SW480 (cell line): ENCODE measurements around the gene CCER1.

Experiments used
- DNase-seq: peaks from one replicate; pipeline ENCODE4 v3.0.0-alpha.2; 2016; ENCODE audit warnings: low spot score

The CCER1 gene

DNA sequence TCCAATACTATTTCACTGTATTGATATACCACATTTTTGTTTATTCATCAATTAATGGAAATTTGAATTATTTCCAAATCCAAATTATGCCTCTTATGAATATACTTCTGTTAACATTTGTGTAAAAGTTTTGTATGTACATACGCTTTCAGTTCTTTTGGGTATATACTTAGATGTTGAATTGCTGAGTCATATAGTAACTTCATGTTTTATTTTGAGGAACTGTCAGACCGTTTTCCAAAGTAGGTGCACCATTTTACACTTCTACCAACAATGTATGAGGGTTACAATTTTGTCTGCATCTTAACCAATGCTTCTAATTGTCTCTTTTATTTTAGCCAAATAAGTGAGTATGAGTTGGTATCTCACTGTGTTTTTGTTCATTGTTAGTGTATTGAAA, 10.2 kb upstream of the CCER1 start:
- DNase-seq, result no peak

DNA sequence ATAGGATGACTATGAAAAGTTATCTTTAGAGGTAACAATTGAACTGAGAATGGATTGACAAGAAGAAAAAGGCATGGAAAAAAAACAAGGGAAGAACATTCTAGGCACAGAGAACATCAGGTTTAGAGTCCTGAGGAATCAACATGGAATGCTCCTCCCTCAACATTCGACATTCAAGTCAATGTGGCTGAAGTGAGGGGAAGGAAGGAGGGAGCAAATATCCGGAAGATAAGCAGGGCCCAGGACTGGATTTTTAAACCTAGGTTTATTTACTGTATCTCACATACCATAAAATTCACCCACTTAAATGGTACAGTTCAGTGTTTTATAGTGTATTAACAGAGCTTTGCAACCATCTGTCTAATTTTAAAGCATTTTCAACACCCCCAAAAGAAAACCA, 9.6 kb upstream of the CCER1 start:
- DNase-seq, result no peak

DNA sequence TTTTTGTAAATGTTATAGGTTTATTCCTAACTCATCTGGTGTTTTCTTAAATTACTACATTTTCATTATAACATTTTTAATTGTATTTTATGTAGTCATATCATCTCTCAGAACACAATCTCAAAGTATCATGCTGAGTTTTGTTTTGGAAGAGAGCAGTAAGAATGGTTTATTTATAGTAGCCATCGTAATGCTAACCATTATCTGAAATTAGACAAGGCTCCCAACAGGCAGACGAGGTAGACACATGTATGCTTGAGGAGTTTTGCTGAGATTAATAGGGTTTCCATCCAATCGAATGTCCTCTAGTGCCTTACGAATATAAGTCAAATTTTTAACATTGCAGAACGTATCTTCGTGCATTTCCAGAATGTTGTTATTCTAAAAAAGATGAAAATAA, 9.0 kb upstream of the CCER1 start:
- DNase-seq, result no peak

DNA sequence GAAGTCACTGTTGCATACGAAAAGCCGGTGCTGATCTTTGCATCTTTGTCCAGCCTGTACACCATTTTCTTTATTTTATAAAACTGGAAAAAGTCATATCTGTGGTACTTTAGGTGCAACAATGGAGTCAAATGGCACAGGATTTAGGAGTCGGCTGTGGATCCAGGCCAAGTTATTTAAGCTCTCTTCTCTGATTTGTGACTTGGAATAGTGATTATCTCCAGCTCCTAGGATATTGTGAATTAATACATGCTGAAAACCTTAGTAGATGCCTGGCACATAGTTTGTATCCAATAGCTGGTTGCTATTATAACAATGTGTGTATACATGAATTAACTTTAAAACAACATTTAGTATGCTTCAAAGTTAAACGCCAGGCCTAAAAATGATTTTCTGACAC, 6.2 kb upstream of the CCER1 start:
- no peak for DNase-seq

DNA sequence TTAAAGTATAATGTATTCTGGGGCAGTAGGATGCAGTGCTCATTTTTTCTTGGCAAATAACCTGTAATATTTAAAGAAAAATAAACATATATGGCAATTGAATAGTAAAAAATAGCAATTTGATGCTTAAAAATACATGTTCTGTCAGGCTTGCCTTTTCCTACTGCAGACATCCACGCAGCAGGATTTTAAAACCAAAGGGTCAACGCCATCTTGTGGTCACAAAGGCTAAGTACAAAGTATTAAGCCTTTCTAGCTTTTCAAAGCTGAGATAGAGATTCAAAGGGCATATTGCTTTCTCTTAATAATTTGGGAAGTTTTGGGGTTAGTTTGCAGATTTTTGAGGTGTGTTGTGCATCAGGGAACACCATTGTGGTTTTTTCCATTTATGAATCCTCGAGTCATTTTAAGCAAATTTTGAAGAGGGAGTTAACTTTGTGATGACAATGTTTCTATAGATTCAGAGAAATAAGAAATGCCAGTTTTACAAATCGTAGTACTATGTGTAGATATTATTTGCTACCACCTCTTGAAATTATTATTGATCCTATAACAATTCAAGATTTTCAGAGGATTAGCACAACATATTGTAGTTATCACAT, 4.7 kb upstream of the CCER1 start:
- peak; percentile 32 for DNase-seq

DNA sequence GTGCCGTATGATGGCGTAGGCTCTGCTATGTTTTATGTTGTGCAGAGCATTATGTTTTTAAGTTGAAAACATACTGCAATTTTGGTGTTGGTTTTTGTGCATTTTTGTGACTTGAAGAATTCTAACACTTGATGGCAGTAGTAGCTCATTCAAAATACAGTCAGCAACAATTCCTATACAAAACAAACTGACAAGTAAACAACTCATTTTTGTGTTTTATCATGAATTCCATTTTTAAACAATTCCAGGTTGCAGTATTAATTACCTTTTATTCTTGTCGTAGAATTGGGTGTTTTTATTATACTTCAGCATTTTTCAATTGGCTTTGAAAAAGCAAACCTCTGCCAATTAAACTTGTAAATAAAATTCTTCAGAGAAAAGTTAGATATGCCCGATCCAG, 4.1 kb upstream of the CCER1 start:
- no peak for DNase-seq

DNA sequence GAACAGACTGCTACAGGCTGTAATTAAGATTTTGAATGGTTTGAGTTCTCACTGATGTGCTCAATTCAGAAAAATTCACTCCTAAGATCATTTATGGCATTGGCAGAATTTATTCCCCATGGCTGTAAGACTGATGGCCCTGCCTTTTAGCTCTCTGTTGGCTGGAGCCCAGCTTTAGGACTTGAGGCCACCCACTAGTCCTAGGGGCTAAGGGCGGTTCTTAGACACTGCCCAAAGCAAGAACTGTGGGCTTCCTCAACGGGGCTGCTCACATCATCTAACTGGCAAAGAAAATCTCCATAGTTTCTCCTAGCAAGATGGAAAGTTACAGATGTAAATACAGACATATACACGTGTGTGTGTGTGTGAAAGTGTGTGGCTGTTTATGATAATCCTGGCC, 3.4 kb upstream of the CCER1 start:
- DNase-seq, result no peak

DNA sequence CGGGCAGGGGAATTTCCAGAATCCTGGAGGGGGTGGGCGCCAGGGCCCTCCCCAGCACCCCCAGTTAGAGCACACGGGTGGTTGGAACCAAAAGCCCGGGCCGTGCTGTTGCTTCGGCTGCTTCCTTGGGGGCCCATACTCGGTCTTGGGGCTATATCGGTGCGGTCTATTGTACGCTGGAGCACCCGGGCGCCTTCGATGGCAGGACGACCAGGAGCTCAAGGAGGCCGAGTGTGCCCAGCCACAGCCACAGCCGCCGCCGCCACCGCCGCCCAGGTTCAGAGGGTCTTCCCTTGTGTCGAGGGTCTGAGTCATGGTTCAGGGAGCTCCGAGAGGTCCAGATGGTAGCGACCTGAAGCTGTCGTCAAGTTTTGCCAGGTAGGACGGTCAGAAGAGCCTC, 548 bp downstream of the CCER1 start:
- no peak for DNase-seq

DNA sequence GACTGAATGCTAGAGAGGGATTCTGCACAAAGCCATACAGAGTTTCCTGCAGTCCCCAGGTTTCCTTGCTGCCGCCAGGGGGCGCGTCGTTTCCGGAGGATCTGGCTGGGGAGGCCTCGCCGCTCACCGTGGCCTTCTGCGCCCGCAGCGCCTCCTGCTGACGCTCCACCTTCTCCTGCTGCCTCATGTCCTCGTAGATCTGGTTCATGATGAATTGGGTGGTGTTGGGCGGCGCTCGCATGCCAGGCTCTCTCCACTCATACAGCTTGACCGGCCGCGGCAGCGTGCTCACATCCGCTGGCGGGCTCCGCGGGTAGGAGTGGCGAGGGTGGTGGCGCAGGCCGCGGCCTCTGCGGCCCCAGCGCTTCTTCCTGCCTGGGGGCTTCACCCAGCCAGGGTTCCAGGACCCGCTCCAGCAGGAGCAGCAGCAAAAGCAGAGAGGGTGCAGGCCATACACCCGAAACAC, 987 bp downstream of the CCER1 start:
- DNase-seq, result no peak

DNA sequence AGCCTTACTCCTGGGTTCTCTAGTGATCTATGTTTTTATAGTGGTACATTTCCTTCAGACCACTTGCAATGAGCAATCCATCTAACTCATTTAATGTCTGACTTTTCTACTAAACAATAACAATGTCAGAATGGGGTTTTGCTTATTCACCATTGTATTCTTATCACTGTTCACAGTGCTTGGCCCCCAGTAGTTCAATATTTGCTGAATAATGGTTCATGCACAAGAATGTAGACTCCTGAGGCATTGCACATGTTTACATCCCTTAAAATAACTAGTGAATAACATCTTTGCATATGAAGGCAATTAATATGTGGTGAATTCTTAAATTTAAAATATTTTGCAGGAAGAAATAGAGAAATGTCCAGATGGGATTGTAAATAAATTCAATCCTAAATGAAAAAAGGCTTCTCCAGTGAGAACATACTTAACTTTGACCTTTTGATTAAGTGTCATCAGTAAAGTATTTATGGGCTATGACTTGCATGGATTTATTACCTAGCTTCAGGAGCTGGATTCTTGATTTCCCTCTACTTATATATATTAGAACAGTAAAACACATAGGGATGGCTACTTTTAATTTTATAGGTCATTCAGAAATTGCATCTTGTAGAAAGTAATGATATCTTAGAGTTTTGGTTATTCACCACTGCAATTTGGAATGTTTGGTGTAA, 3.4 kb downstream of the CCER1 start:
- no peak for DNase-seq

DNA sequence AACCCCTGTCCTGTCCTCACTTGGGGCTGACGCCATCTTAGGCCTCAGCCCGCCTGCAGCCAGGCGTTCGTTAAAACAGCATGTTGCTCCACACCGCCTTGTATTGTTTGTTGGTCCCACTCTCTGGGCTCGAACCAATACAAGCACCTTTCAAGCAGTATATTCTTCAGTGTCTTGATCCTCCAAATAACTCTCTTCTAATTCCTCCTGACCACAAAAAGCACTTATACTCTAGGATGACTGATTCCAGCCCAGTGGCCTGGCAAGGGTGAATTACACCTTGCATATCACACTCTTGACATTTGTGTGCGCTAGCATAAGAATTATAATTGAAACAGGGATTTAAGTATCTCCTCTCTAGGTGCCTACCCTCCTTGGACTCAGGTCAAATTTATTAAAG, 7.1 kb downstream of the CCER1 start:
- DNase-seq, result no peak

DNA sequence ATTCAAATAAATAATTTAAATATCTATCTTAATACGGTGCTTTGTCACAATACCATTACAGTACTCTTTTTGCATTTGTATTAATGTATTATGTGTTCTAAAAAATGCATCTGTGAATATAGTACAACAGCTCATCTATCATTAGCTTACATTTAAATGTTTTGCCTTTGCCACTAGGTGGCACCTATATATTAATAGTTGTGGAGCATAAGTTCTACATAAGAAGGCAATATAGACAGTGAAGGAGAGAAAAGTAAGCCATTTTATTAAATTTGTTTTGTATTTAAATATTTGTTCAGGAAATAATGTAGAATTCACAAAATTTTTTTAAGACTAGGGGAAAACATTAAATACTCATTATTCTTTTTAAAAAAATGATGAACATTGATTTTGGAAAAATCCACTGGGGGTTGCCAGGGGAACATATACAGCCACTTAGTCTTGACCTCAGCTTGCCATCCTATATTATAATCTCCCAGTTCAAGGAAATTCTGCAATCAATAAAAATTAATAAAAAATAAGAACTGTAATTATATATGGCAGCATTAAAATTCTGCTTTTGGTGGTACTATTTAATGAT, 9.8 kb downstream of the CCER1 start:
- peak; percentile 66 for DNase-seq

DNA sequence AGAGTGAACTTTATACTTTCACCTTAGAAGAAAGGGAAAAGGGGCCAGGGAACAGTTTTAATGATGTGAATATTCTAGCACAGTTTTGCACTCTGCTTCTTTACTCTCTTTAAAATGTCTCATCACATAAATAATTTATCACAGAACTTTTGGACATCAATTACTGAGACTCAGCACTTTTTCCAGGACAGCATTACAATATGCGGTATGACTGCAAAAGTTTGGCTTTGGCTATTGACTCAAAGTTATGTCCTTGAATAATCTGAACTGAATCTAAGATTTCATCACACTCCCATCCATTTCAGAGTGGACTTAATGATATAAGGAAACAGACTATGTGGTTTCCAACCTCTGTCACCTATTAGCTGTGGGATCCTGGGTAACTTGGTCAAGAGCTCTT, 11.7 kb downstream of the CCER1 start:
- DNase-seq, result no peak

DNA sequence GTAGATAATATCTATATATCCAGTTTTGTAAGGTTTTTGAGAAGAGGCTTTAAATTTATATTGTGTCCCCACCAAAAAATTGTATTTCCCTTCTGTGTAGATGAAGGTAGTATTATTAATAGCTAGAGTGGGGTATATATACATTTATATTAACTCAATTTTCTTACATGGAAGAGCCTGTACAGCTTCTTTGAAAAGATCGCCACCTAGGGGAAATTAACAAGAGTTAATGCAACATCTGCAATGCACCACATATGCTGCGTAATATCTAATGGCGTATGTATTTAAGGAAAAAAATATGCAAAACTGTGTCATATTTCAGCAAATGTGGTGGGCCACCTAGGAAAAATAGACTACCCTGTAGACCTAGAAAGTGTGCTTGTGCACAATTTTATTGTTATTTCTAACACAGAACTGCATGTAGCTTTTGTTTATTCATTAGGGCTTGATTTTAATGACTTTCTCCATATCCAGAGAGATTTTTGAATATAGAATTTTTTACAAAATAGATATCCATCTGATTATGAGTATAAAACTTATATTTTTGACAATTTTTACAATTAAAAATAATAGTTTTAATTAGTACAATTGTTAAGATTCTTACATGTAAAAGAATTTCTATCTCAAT, 14.0 kb downstream of the CCER1 start:
- DNase-seq, result peak; percentile 64

DNA sequence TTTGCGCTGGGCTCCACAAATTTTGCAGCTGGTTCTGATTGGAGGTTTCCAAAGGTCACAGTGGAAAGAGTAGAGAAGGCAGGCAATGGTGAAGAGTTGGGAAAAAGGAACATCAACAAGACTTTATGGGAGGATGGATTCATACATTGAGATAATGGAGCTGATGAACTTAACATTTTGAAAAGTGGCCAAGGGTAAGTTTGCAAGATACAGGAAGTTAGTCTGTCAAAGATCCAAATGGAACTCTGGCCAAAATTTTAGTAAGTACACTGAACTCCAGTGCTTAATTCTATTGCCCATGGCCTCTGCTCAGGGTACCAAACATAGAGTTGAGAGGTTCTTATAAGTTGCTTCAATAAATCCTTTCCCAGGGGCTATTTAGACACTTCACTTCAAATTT, 15.6 kb downstream of the CCER1 start:
- DNase-seq, result no peak

DNA sequence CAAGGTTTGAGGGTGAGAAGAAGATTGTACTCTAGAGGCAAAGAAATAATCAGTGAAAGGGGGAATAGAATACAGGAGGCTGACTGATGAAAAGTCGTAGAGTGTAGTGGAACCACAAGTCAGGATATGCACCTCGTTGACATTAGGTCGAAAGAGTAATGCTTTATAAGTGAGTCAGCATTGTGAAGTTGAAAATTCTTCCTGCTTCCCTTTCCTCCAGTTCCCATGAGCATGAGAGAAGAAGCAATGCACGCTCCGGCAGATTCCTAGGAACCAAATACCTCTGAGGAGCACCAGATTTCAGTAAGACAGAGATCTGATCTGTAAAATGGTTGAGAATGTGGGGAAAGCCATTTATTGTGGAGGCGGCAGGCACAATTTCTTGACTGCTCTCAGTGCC, 16.5 kb downstream of the CCER1 start:
- no peak for DNase-seq

DNA sequence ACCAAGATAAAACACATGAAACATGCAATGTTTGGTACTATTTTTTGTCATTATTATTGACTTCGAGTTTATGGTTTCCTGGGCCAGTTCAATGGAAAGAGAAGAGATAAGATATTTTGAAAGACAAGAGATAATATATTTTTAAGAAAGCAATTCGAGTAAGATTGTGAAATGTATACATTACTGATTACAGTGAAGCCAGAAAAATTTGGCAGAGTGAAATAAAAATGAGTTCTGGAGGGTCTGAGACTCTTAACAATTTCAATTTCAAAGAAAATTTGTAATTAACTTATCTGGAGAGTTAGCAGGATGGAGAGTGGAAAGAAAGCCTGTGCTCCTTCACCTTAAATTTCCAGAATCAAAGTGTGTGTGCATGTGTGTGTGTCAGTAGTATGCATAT, 17.3 kb downstream of the CCER1 start:
- no peak for DNase-seq

DNA sequence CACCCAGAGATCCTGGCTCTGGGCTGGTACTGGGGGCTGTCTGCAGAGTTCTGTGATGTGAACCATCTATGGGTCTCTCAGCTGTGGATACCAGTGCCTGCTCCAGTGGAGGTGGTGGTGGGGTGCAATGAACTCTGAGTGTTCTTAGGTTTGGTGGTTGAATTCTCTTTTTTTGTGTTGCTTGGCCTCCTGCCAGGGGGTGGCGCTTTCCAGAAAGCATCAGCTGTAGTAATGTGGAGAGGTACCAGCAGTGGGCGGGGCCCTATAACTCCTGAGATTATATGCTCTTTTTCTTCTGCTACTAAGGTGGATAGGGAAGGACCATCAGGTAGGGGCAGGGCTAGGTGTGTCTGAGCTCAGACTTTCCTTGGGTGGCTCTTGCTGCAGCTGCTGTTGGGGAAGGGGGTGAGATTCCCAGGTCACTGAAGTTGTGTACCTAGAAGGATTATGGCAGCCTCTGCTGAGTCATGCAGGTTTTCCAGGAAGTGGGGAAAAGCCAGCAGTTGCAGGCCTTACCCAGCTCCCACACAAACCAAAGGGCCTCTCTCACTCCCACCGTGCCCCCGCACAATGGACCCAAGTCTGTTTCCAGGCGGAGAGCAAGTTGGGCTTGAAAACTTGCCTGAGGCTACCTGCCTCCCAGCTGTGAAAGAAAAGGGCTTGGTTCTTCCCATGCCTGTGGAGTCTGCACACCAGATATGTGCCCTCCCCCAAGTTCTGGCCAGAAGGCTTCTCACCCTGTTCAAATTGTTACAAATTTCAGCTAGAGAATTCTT, 18.6 kb downstream of the CCER1 start:
- no peak for DNase-seq

DNA sequence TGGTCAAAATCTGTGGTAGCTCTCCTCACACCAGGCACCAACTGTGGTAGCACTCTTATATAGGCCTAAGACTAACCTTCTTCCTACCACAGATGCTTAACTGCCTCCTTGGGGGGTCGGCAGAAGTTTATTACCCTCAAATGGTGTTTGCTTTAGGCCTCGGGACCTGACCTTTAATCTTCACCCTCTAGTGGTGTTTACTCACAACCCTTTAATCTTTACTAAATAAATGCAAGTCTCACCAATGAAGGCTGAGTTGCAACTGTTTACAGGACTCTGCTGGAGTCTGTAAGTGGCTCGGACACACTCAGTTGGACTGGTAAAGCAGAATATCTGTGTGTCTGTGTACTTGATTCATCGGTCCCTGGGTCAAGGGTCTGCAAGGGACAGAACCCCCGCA, 29.4 kb downstream of the CCER1 start:
- no peak for DNase-seq

DNA sequence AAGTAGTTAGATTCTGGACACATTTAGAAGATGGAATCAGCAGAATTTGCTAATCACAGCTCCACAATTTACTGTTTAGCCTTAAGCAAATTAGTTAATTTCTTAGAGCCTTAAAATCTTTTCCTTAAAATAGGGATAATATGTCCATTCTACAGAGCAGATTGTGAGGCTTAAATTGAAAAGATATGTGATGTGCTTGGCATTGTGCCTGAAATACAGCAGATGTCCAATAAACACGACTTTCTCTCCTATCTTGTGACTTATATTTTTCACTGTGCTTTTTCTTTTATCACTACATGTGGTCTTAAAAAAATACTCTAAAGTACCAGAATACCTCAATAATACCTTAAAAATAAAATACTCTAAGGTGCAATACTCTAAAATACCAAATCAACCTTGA, 30.6 kb downstream of the CCER1 start:
- DNase-seq, result no peak

DNA sequence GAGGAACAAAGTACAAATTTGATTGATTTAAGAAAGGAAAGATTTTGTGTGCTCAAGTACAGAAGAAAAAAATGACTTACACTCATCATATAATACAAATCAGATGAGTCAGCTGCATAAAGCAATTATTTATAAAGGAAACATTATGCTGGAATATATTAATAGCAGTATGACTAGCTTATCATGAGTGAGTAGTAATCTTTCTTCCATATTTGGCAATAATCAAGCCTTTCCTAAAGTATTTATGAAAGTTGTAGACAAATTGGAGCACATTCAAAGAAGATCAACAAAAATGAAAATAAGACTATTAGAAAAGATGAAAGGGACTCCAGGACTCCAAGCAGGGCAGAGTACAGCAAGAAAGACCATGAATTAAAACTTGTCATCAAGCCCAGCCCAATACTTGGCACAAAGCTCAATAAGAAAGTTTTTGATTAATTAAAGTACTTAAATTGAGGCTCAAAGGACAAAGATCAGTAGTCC, 32.8 kb downstream of the CCER1 start:
- no peak for DNase-seq

DNA sequence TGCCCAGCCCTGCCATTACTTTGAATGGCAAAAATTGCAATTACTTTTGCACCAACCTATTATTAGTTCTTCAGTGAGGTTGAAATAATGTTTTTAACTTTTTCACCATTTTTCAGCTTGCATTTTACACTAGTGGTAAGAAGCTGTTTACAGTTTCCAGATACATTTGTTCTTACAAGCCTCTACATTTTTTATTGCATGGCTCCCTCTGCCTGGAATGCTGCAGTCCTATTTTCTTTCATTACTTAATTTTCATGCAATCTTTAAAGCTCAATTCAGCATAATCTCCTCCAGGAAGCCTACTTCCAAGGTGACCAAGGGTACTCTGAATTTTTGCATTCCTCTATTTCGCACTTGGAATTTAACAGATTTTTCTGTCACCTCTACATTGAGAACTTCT, 33.4 kb downstream of the CCER1 start:
- DNase-seq, result no peak

DNA sequence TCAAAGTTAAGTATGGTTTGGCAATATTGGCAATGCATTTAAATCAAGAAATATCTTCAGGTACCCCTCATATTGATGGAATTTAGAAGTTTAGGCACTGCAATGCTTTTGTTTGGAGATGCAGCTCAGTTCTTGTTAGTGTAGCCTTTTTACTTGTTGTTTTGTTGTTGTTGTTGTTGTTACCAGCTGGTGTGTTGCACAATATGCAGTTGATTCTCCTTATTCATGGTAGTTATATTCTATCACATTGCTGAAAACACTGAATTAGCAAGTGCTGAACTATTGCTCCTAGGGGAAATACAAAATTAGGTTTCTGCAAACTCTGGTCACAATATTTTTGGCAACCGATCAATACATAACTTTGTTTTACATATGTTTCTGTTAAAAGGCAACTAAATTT, 34.8 kb downstream of the CCER1 start:
- DNase-seq, result no peak
